OCI-LY1 (cell line): Measurements from ENCODE around the gene SLC35F5.

Source experiments
- H2AFZ ChIP-seq: fragments of 200-600 bp; sonication (generic), shearing (Covaris generic); 2 replicates; pipeline ENCODE4 v1.6.0; 2014; ENCODE audit warnings: antibody characterized with exemption, mild to moderate bottlenecking, low read length
- H3F3A ChIP-seq: fragments of 200-600 bp; sonication (generic), shearing (Covaris generic); 2 replicates; pipeline ENCODE4 v1.6.0; 2014; ENCODE audit warnings: mild to moderate bottlenecking, antibody characterized with exemption, low read length, moderate library complexity; ENCODE audit not compliant: insufficient read depth
- H3K27ac ChIP-seq: fragments of 200-600 bp; sonication (generic); 2 replicates; pipeline ENCODE4 v1.5.1; 2014; ENCODE audit warnings: low read length, mixed run types, mild to moderate bottlenecking, low read depth; ENCODE audit not compliant: poor library complexity, severe bottlenecking
- H3K27me3 ChIP-seq: fragments of 200-600 bp; sonication (generic); 2 replicates; pipeline ENCODE4 v1.6.0; 2014; ENCODE audit warnings: antibody characterized with exemption, mild to moderate bottlenecking, low read length, moderate library complexity; ENCODE audit not compliant: insufficient read depth
- H3K36me3 ChIP-seq: fragments of 200-600 bp; sonication (generic); 2 replicates; pipeline ENCODE4 v1.6.1; 2014; ENCODE audit warnings: mild to moderate bottlenecking, antibody characterized with exemption, low read length, moderate library complexity, mixed read lengths; ENCODE audit not compliant: insufficient read depth
- H3K4me1 ChIP-seq: fragments of 200-600 bp; sonication (generic); 2 replicates; pipeline ENCODE4 v1.5.1; 2014; ENCODE audit warnings: mild to moderate bottlenecking, low read length, moderate library complexity; ENCODE audit not compliant: insufficient read depth, severe bottlenecking
- H3K4me2 ChIP-seq: fragments of 200-600 bp; sonication (generic), shearing (Covaris generic); 2 replicates; pipeline ENCODE4 v1.6.1; 2014; ENCODE audit warnings: low read length
- H3K4me3 ChIP-seq: fragments of 200-600 bp; sonication (generic); 2 replicates; pipeline ENCODE4 v1.5.1; 2014; ENCODE audit warnings: low read length, low read depth, mild to moderate bottlenecking, mixed read lengths; ENCODE audit not compliant: poor library complexity, severe bottlenecking
- H3K79me2 ChIP-seq: fragments of 200-600 bp; shearing (Covaris generic); 2 replicates; pipeline ENCODE4 v1.6.1; 2016; ENCODE audit warnings: mixed run types, low read length, mixed read lengths; ENCODE audit not compliant: insufficient read depth
- H3K9ac ChIP-seq: fragments of 200-600 bp; sonication (generic), shearing (Covaris generic); 2 replicates; pipeline ENCODE4 v1.6.1; 2014; ENCODE audit warnings: mild to moderate bottlenecking, low read length, mixed read lengths
- H3K9me2 ChIP-seq: fragments of 200-600 bp; sonication (generic), shearing (Covaris generic); 2 replicates; pipeline ENCODE4 v1.6.1; 2014; ENCODE audit warnings: low read depth, mild to moderate bottlenecking, low read length, mixed read lengths
- H3K9me3 ChIP-seq: fragments of 200-600 bp; shearing (Covaris generic); 2 replicates; pipeline ENCODE4 v1.6.1; 2014; ENCODE audit warnings: low read length, mixed read lengths
- H4K20me1 ChIP-seq: fragments of 200-600 bp; sonication (generic), shearing (Covaris generic); 2 replicates; pipeline ENCODE4 v1.6.0; 2016; ENCODE audit warnings: mild to moderate bottlenecking, low read length; ENCODE audit not compliant: insufficient read depth
- EZH2 ChIP-seq: fragments of 200-600 bp; sonication (generic), shearing (Covaris generic); IDR thresholded peaks from 2 replicates; pipeline ENCODE4 v1.8.0; 2017; ENCODE audit warnings: borderline replicate concordance, mixed run types, mild to moderate bottlenecking, antibody characterized with exemption, low read length, moderate library complexity, mixed read lengths
- TF ChIP-seq, protein P1 (sequence below): fragments of 200-600 bp; sonication (generic), shearing (Covaris generic); IDR thresholded peaks from 2 replicates; pipeline ENCODE4 v1.5.1; 2017; ENCODE audit warnings: mild to moderate bottlenecking, antibody characterized with exemption, low read length, moderate library complexity, mixed read lengths

The SLC35F5 gene

DNA sequence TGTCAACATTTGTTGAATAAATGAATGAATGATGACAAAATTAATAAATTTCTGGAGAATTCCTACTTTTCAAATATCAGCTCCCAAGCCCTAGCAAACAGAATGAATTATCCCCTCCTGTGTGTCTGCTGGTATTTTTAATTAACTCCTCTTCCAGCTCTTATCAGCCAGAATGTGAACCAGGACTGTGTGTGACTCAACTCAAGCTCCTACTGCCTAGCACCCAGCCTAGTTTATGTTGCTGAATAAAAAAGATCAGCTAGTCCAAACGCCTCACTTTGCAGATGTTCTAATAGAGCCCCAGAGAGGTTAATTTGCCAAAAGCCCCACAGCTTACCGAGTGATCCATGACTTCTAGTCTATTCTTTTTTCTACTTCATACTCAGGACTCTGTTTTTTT lies 79.1 kb downstream of the SLC35F5 start:
- H3K36me3 ChIP-seq = no peaks in the 10 kb centered on the region
- no peaks in the 10 kb centered on the region for H3K79me2 ChIP-seq
- H4K20me1 ChIP-seq = no peaks in the 10 kb centered on the region
- H3F3A ChIP-seq = no peaks in the 10 kb centered on the region
- no peak overlapping the region for H3K27ac ChIP-seq
- H3K9me2 ChIP-seq = no peaks in the 10 kb centered on the region
- H3K4me1 ChIP-seq = no peaks in the 10 kb centered on the region
- H3K27me3 ChIP-seq = no peaks in the 10 kb centered on the region
- TF ChIP-seq, protein P1, sequence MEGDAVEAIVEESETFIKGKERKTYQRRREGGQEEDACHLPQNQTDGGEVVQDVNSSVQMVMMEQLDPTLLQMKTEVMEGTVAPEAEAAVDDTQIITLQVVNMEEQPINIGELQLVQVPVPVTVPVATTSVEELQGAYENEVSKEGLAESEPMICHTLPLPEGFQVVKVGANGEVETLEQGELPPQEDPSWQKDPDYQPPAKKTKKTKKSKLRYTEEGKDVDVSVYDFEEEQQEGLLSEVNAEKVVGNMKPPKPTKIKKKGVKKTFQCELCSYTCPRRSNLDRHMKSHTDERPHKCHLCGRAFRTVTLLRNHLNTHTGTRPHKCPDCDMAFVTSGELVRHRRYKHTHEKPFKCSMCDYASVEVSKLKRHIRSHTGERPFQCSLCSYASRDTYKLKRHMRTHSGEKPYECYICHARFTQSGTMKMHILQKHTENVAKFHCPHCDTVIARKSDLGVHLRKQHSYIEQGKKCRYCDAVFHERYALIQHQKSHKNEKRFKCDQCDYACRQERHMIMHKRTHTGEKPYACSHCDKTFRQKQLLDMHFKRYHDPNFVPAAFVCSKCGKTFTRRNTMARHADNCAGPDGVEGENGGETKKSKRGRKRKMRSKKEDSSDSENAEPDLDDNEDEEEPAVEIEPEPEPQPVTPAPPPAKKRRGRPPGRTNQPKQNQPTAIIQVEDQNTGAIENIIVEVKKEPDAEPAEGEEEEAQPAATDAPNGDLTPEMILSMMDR = no peak
- no peak for TF ChIP-seq EZH2
- no peak overlapping the region for H3K4me2 ChIP-seq
- H3K4me3 ChIP-seq = no peak overlapping the region
- H2AFZ ChIP-seq = no peak overlapping the region
- no peaks in the 10 kb centered on the region for H3K9me3 ChIP-seq
- no peak overlapping the region for H3K9ac ChIP-seq

GRCh38 chr2:113676623-113677266 lies 79.7 kb downstream of the SLC35F5 start:
- no peak for TF ChIP-seq EZH2
- TF ChIP-seq, protein P1 = no peak
- Histone ChIP-seq H3K4me1 (no peaks in the 10 kb centered on the region), H4K20me1 (no peaks in the 10 kb centered on the region), H3K4me3 (no peak overlapping the region), H3F3A (no peaks in the 10 kb centered on the region), H3K27ac (no peak overlapping the region), H2AFZ (no peak overlapping the region), H3K4me2 (no peak overlapping the region), H3K9me3 (no peaks in the 10 kb centered on the region), H3K9ac (no peak overlapping the region), H3K27me3 (no peaks in the 10 kb centered on the region), H3K79me2 (no peaks in the 10 kb centered on the region), H3K36me3 (no peaks in the 10 kb centered on the region), H3K9me2 (no peaks in the 10 kb centered on the region)

DNA sequence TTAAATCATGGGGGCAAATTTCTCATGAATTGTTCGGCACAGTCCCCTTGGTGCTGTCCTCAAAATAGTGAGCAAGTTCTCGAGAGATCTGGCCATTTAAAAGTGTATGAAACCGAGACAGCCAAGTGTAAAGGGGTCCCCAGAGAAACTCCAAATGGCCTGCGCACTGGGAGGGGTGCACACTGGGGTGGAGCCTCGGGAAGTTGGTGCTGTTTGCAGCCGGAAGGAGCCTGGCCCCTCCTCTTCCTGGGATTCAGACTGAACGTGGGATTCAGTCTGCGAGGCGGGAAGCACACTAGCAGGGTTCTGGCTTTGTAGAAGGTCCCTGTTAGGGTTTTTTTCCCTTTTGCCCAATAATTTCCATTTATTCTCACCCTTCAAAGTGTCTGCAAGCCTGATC lies 80.6 kb downstream of the SLC35F5 start:
- Histone ChIP-seq H3K9me2 (no peaks in the 10 kb centered on the region), H3K9ac (no peak overlapping the region), H3K4me3 (no peak overlapping the region), H4K20me1 (no peaks in the 10 kb centered on the region), H3K27ac (no peak overlapping the region), H3K4me2 (no peak overlapping the region), H3F3A (no peaks in the 10 kb centered on the region), H2AFZ (no peak overlapping the region), H3K27me3 (no peaks in the 10 kb centered on the region), H3K4me1 (no peaks in the 10 kb centered on the region), H3K9me3 (no peaks in the 10 kb centered on the region), H3K79me2 (no peaks in the 10 kb centered on the region), H3K36me3 (no peaks in the 10 kb centered on the region)
- TF ChIP-seq, protein P1 = no peak
- no peak for TF ChIP-seq EZH2
